ENCODE measurements around the gene GADD45G.

The GADD45G gene

GRCh38 chr9:89604729-89605464, at the start of gene GADD45G:
Gene GADD45G (plus strand): TSS chr9:89605012. CDS start chr9:89605122, 110 bp downstream.
- peak; percentile 20 to 95 (median 78) for DNase-seq

- no peak for DNase-seq
Observed at GRCh38 chr9:89555036-89555415, 49.8 kb upstream of the GADD45G start.

GRCh38 chr9:89555451-89556375, 49.1 kb upstream of the GADD45G start:
- DNase-seq, result no peak

- DNase-seq, result no peak
Observed at GRCh38 chr9:89558196-89558899, 46.5 kb upstream of the GADD45G start.

- DNase-seq, result no peak
Observed at GRCh38 chr9:89558948-89559347, 45.9 kb upstream of the GADD45G start.

GRCh38 chr9:89562186-89562814, 42.5 kb upstream of the GADD45G start:
- DNase-seq, result no peak

GRCh38 chr9:89563571-89564345, 41.1 kb upstream of the GADD45G start:
- no peak for DNase-seq

GRCh38 chr9:89564346-89564878, 40.4 kb upstream of the GADD45G start:
- no peak for DNase-seq

GRCh38 chr9:89567649-89568048, 37.2 kb upstream of the GADD45G start:
- no peak for DNase-seq

GRCh38 chr9:89574309-89574708, 30.5 kb upstream of the GADD45G start:
- DNase-seq, result no peak

- DNase-seq, result no peak
Observed at GRCh38 chr9:89576404-89576839, 28.4 kb upstream of the GADD45G start.

- no peak for DNase-seq
Observed at GRCh38 chr9:89577363-89577762, 27.4 kb upstream of the GADD45G start.

- no peak for DNase-seq
Observed at GRCh38 chr9:89579741-89580385, 24.9 kb upstream of the GADD45G start.

GRCh38 chr9:89586311-89586710, 18.5 kb upstream of the GADD45G start:
- no peak for DNase-seq

GRCh38 chr9:89588271-89588879, 16.4 kb upstream of the GADD45G start:
- no peak for DNase-seq

GRCh38 chr9:89590415-89590814, 14.4 kb upstream of the GADD45G start:
- no peak for DNase-seq

GRCh38 chr9:89591274-89592212, 13.3 kb upstream of the GADD45G start:
- no peak for DNase-seq

- no peak for DNase-seq
Observed at GRCh38 chr9:89592213-89592815, 12.5 kb upstream of the GADD45G start.
